DOHH2 (cell line): ENCODE measurements around the gene FAIM.
"Not testable (repeated sequence)": the region's sequence is repeated elsewhere in the genome, so short reads cannot be mapped to it uniquely, and the experiment has no call there.

Source experiments
- H3F3A ChIP-seq: fragments of 200-600 bp; sonication (generic), shearing (Covaris generic); 2 replicates; pipeline ENCODE4 v1.6.0; 2016; ENCODE audit warnings: antibody characterized with exemption, mild to moderate bottlenecking; ENCODE audit not compliant: control insufficient read depth, insufficient read depth
- H3K27ac ChIP-seq: fragments of 200-600 bp; sonication (generic); 2 replicates; pipeline ENCODE4 v1.5.1; 2014; ENCODE audit warnings: low read depth, mild to moderate bottlenecking, low read length, moderate library complexity
- H3K27me3 ChIP-seq: fragments of 200-600 bp; sonication (generic); 2 replicates; pipeline ENCODE4 v1.6.1; 2014; ENCODE audit warnings: mild to moderate bottlenecking, low read length, mixed read lengths; ENCODE audit not compliant: control insufficient read depth
- H3K36me3 ChIP-seq: fragments of 200-600 bp; sonication (generic); 2 replicates; pipeline ENCODE4 v1.6.1; 2014; ENCODE audit warnings: mild to moderate bottlenecking, low read length, moderate library complexity, mixed read lengths; ENCODE audit not compliant: control insufficient read depth
- H3K4me1 ChIP-seq: fragments of 200-600 bp; sonication (generic); 2 replicates; pipeline ENCODE4 v1.6.1; 2014; ENCODE audit warnings: mild to moderate bottlenecking, low read length, mixed read lengths; ENCODE audit not compliant: control insufficient read depth
- H3K4me2 ChIP-seq: fragments of 200-600 bp; sonication (generic); 2 replicates; pipeline ENCODE4 v1.6.0; 2014; ENCODE audit warnings: mild to moderate bottlenecking, low read length, moderate library complexity
- H3K4me3 ChIP-seq: fragments of 200-600 bp; sonication (generic); 2 replicates; pipeline ENCODE4 v1.5.1; 2014; ENCODE audit warnings: mild to moderate bottlenecking, low read length, mixed read lengths
- H3K79me2 ChIP-seq: fragments of 200-600 bp; sonication (generic); 2 replicates; pipeline ENCODE4 v1.6.1; 2014; ENCODE audit warnings: mild to moderate bottlenecking, low read length, mixed read lengths; ENCODE audit not compliant: control insufficient read depth
- H3K9me2 ChIP-seq: fragments of 200-600 bp; sonication (generic); replicated peaks from 2 replicates; pipeline ENCODE4 v1.6.1; 2014; ENCODE audit warnings: mild to moderate bottlenecking, low read length, mixed read lengths; ENCODE audit not compliant: control insufficient read depth
- H3K9me3 ChIP-seq: fragments of 200-600 bp; sonication (generic); 2 replicates; pipeline ENCODE4 v1.6.1; 2014; ENCODE audit warnings: antibody characterized with exemption, low read length, mixed read lengths; ENCODE audit not compliant: control insufficient read depth, insufficient read depth
- H4K20me1 ChIP-seq: fragments of 200-600 bp; sonication (generic); 2 replicates; pipeline ENCODE4 v1.6.0; 2014; ENCODE audit warnings: low read depth, mild to moderate bottlenecking, antibody characterized with exemption, low read length, moderate library complexity; ENCODE audit not compliant: control insufficient read depth, insufficient read depth
- CTCF ChIP-seq: fragments of 200-600 bp; sonication (generic); IDR thresholded peaks from one replicate; pipeline ENCODE4 v1.5.1; 2014; ENCODE audit warnings: antibody characterized with exemption, mild to moderate bottlenecking, low read depth, low read length; ENCODE audit not compliant: poor library complexity, severe bottlenecking
- EZH2phosphoT487 ChIP-seq: fragments of 200-600 bp; sonication (generic); IDR thresholded peaks from 2 replicates; pipeline ENCODE4 v1.6.1; 2017; ENCODE audit warnings: borderline replicate concordance, mild to moderate bottlenecking, antibody characterized with exemption, low read length, moderate library complexity, mixed read lengths

Gene FAIM

GRCh38 chr3:138594150-138594934, 14.2 kb upstream of the FAIM start, which contains the start of gene CEP70:
CEP70 (minus strand) TSS chr3:138594260; CDS start chr3:138572927, 21,333 bp downstream.
- Histone ChIP-seq H3F3A (no peaks in the 10 kb centered on the region; the same call in 1 of the 2 replicates), H3K4me2 (peak within 1 kb of the TSS; percentile 98), H3K4me3 (peak within 1 kb of the TSS; percentile 92), H4K20me1 (no peaks in the 10 kb centered on the region), H3K27ac (peak within 1 kb of the TSS; percentile 84), H3K79me2 (peaks cover 18% of the 10 kb centered on the region), H3K9me3 (no peaks in the 10 kb centered on the region), H3K27me3 (no peaks in the 10 kb centered on the region), H3K36me3 (peaks cover 5% of the 10 kb centered on the region), H3K9me2 (no peaks in the 10 kb centered on the region), H3K4me1 (peaks cover 38% of the 10 kb centered on the region)
- peak; percentile 97 for TF ChIP-seq CTCF
- no peak for TF ChIP-seq EZH2phosphoT487

- Histone ChIP-seq H3K9me3 (no peaks in the 10 kb centered on the region), H3K4me3 (peak overlapping the region; percentile 92), H3K9me2 (no peaks in the 10 kb centered on the region), H3K4me1 (peaks cover 38% of the 10 kb centered on the region), H3K4me2 (peak overlapping the region; percentile 98), H3K79me2 (peaks cover 18% of the 10 kb centered on the region), H3F3A (no peaks in the 10 kb centered on the region), H3K27me3 (no peaks in the 10 kb centered on the region), H3K36me3 (peaks cover 5% of the 10 kb centered on the region), H3K27ac (peak overlapping the region; percentile 84), H4K20me1 (no peaks in the 10 kb centered on the region)
- no peak for TF ChIP-seq EZH2phosphoT487
- TF ChIP-seq CTCF, result no peak
These were observed 13.5 kb upstream of the FAIM start for GRCh38 chr3:138594935-138595610.

- not testable (repeated sequence) for H3F3A ChIP-seq, H3K36me3 ChIP-seq, H4K20me1 ChIP-seq, H3K9me2 ChIP-seq, H3K27me3 ChIP-seq, H3K9me3 ChIP-seq, H3K4me2 ChIP-seq, H3K4me3 ChIP-seq, H3K27ac ChIP-seq
- Histone ChIP-seq H3K79me2 (peaks cover 14% of the 10 kb centered on the region), H3K4me1 (peaks cover 33% of the 10 kb centered on the region)
These were observed 11.2 kb upstream of the FAIM start for GRCh38 chr3:138597186-138597976.
